Peyer's patch (tissue), 4 donors: ENCODE measurements around the gene QRFP.

ENCODE experiments used
- CTCF ChIP-seq, 6 experiments: fragments of 450-650 bp in 4 of 6; fragments of 200-600 bp in 2 of 6; sonication (generic) in 1 of 6; IDR thresholded peaks; one replicate each; pipeline ENCODE4 v1.5.1; 2017 to 2019; ENCODE audit warnings: antibody characterized with exemption in 6 of 6, mild to moderate bottlenecking in 3 of 6, moderate library complexity in 1 of 6
- POLR2A ChIP-seq, 2 donors: fragments of 450-650 bp; IDR thresholded peaks; one replicate each; pipeline ENCODE4 v1.5.1; 2017; ENCODE audit warnings: antibody characterized with exemption in 2 of 2, mild to moderate bottlenecking in 2 of 2, moderate library complexity in 2 of 2

GRCh38 chr9:130897105-130897751, 616 bp upstream of the QRFP start:
- no peak for TF ChIP-seq CTCF (IDR thresholded peaks at IDR 0.05)
- TF ChIP-seq POLR2A (IDR thresholded peaks at IDR 0.05): no peak
